ENCODE measurements around the gene MIEN1. TPM values are rescaled to one million over a fixed set of nuclear protein-coding genes. Genes with fewer than 3 reads are reported as not detected.

The MIEN1 gene
- total RNA-seq, 1 experiment from 2014 or later, result 50.8 TPM

DNA sequence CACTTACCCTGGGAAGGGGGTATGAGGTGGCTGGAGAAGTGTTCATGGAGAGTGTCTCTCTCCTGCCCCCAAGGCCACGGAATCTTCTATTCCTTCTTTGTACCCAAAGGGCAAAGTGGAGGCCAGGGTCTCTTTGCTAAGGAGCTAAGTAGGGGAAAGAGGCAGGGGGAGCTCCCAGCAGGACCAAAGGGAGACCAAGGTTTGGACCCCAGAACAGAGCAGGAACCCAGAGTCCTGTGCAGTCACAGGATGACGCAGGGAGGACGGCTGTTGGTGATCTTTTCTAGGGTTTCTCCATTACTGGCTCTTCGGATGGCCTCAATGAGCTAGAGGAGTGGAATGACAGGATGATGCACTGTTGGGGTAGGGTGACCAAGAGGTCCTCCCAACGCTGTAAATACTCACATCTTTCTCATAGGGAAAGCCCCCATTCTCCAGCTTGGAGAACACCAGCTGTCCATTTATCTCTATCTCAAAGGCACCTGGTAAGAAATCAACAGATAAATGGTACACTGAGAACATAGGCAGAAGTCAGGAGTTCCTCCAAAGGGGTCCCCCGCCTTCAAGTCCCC lies 966 bp downstream of the MIEN1 start:
- H3K4me3 Mint-ChIP-seq, result peak overlapping the region; percentile 82 to 92
- Histone ChIP-seq H2BK20ac (ENCODE audit: low read depth, low read length, poor library complexity, severe bottlenecking) (no peak overlapping the region), H3K4me2 (ENCODE audit: insufficient read depth, insufficient read length, low read length) (peak overlapping the region; percentile 75), H4K8ac (replicated peaks; ENCODE audit: insufficient read length, low read depth, low read length) (no peak overlapping the region), H3K27ac (ENCODE audit: insufficient read length, low read depth, low read length) (no peak overlapping the region), H3T11ph (ENCODE audit: low read length) (no peak overlapping the region), H2BK12ac (ENCODE audit: insufficient read length, low read depth, low read length) (no peak overlapping the region), H3K9ac (ENCODE audit: extremely low read depth, insufficient read length, low read length) (no peak overlapping the region), H3K23me2 (ENCODE audit: insufficient read length, low read depth, low read length, poor library complexity, severe bottlenecking) (peaks cover 5% of the 10 kb centered on the region), H3K27me3 (ENCODE audit: insufficient read depth, low read length) (no peaks in the 10 kb centered on the region), H3K79me1 (ENCODE audit: insufficient read depth, low read depth, low read length, poor library complexity, severe bottlenecking) (no peaks in the 10 kb centered on the region), H2AFZ (ENCODE audit: low read length) (no peak overlapping the region), H3K79me2 (ENCODE audit: insufficient read depth, low read length) (no peaks in the 10 kb centered on the region), H2AK5ac (ENCODE audit: insufficient read length, low read length) (no peak overlapping the region), H3K23ac (ENCODE audit: insufficient read length, low read depth, low read length) (no peak overlapping the region), H3K56ac (ENCODE audit: insufficient read length, low read depth, low read length) (no peak overlapping the region), H4K5ac (ENCODE audit: insufficient read length, low read depth, low read length) (no peak overlapping the region), H2BK15ac (ENCODE audit: low read depth, low read length) (no peak overlapping the region), H4K20me1 (ENCODE audit: control insufficient read depth, insufficient read depth, insufficient read length) (no peaks in the 10 kb centered on the region), H3K18ac (ENCODE audit: insufficient read length, low read depth, low read length) (no peak overlapping the region), H3K4me1 (ENCODE audit: insufficient read depth, low read length) (peaks cover 1% of the 10 kb centered on the region; the same call in 1 of the 2 replicates), H2BK120ac (ENCODE audit: low read depth, low read length, poor library complexity, severe bottlenecking) (no peak overlapping the region), H3K14ac (ENCODE audit: insufficient read depth, low read length) (no peak overlapping the region), H2BK5ac (ENCODE audit: insufficient read length, low read length) (no peak overlapping the region), H3K4ac (ENCODE audit: low read depth, low read length) (no peak overlapping the region), H3K9me3 (ENCODE audit: control insufficient read depth, low read depth, low read length) (no peaks in the 10 kb centered on the region), H4K91ac (ENCODE audit: insufficient read length, low read depth, low read length) (no peak overlapping the region)
- H3K27me3 Mint-ChIP-seq (ENCODE audit: low read depth), result no peaks in the 10 kb centered on the region; the same call in 1 of the 2 replicates
- H3K36me3 Mint-ChIP-seq (ENCODE audit: insufficient read depth in 1 of 3, low read depth in 3 of 3), result peaks cover 34 to 52% (median 51%) of the 10 kb centered on the region in 3 experiments
- DNase-seq, result no peak
- peak overlapping the region; percentile 24 to 94 (median 77); a peak in 4 of 7 replicates for H3K27ac Mint-ChIP-seq
- no peaks in the 10 kb centered on the region for H3K9me3 Mint-ChIP-seq
- no CpG with 5 or more reads among the region's 6 CpGs for WGBS (ENCODE audit: extremely low coverage, insufficient read length, low lambda C conversion rate)
- TF ChIP-seq, protein P1, sequence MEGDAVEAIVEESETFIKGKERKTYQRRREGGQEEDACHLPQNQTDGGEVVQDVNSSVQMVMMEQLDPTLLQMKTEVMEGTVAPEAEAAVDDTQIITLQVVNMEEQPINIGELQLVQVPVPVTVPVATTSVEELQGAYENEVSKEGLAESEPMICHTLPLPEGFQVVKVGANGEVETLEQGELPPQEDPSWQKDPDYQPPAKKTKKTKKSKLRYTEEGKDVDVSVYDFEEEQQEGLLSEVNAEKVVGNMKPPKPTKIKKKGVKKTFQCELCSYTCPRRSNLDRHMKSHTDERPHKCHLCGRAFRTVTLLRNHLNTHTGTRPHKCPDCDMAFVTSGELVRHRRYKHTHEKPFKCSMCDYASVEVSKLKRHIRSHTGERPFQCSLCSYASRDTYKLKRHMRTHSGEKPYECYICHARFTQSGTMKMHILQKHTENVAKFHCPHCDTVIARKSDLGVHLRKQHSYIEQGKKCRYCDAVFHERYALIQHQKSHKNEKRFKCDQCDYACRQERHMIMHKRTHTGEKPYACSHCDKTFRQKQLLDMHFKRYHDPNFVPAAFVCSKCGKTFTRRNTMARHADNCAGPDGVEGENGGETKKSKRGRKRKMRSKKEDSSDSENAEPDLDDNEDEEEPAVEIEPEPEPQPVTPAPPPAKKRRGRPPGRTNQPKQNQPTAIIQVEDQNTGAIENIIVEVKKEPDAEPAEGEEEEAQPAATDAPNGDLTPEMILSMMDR (conservative IDR thresholded peaks at IDR 0.05), result no peak
- peaks cover 15 to 16% of the 10 kb centered on the region in 2 experiments for H3K4me1 Mint-ChIP-seq

All from H9 (cell line).